GM21529 (cell line): ENCODE data around the gene PARP16.

ENCODE experiments used
- ATAC-seq: cut with Tn5 transposase; IDR thresholded peaks from one replicate; pipeline ENCODE4 v1.9.1; 2021; ENCODE audit not compliant: unreplicated experiment

Gene PARP16

GRCh38 chr15:65208647-65209046 is 78.0 kb downstream of the PARP16 start:
- no peak for ATAC-seq
